Endothelial cell of umbilical vein (primary cell): ENCODE measurements around the gene CFAP65.

ENCODE experiments used
- CTCF ChIP-seq, 2 donors: IDR thresholded peaks; 1 replicate in 1 of 2; 2 replicates in 1 of 2; pipeline ENCODE4 v1.5.1; 2011; ENCODE audit warnings: low read length in 2 of 2, mild to moderate bottlenecking in 2 of 2, moderate library complexity in 2 of 2, control low read depth in 1 of 2, inconsistent platforms in 1 of 2, low read depth in 1 of 2; ENCODE audit not compliant: insufficient read depth in 1 of 2; ENCODE audit errors: extremely low read depth in 1 of 2
- EZH2 ChIP-seq: IDR thresholded peaks from 2 replicates; pipeline ENCODE4 v1.6.1; 2012; ENCODE audit warnings: borderline replicate concordance, low read depth, mild to moderate bottlenecking, moderate library complexity, low read length, inconsistent platforms; ENCODE audit not compliant: severe bottlenecking
- MYC ChIP-seq: IDR thresholded peaks from one replicate; pipeline ENCODE4 v1.6.1; 2011; ENCODE audit warnings: mild to moderate bottlenecking, low read depth, low read length
- POLR2A ChIP-seq: IDR thresholded peaks from 2 replicates; pipeline ENCODE4 v1.6.1; 2012; ENCODE audit warnings: low read depth, mild to moderate bottlenecking, control low read depth, low read length

- no peak for TF ChIP-seq CTCF (IDR thresholded peaks at IDR 0.05; ENCODE audit: extremely low read depth in 1 of 2, insufficient read depth in 1 of 2, low read depth in 1 of 2, low read length in 2 of 2)
- peak; percentile 97 for TF ChIP-seq EZH2
- TF ChIP-seq POLR2A = no peak
- no peak for TF ChIP-seq MYC
Observed at GRCh38 chr2:219059725-219060682, 18.7 kb upstream of the CFAP65 start.
